ENCODE data around the gene MED12L.
A peak's percentile ranks its signal among the peaks of the same experiment; 100 is the strongest.

MED12L gene

GRCh38 chr3:151437906-151438305 is 352.4 kb downstream of the MED12L start:
- no peaks in the 10 kb centered on the region for H3K9me3 ChIP-seq (replicated peaks; ENCODE audit: insufficient read depth, low read length)
- no peaks in the 10 kb centered on the region for H3K4me1 ChIP-seq (ENCODE audit: low read length)
- no peaks in the 10 kb centered on the region for H3K36me3 ChIP-seq (replicated peaks; ENCODE audit: insufficient read depth, low read length)
- no peaks in the 10 kb centered on the region for H4K20me1 ChIP-seq (ENCODE audit: insufficient read depth, low read length)
- no peaks in the 10 kb centered on the region for H3K27me3 ChIP-seq (replicated peaks; ENCODE audit: insufficient read depth, low read length)
- H3F3A ChIP-seq (ENCODE audit: insufficient read depth, low read length) = no peaks in the 10 kb centered on the region
- no peak for DNase-seq
- H3K4me3 ChIP-seq (ENCODE audit: low read length) = no peak overlapping the region
- H2AFZ ChIP-seq (ENCODE audit: low read length) = no peak overlapping the region
- TF ChIP-seq EZH2 (optimal IDR thresholded peaks at IDR 0.05; ENCODE audit: low read depth, low read length) (no peak), CTCF (IDR thresholded peaks at IDR 0.05; ENCODE audit: low read length) (no peak), EZH2phosphoT487 (IDR thresholded peaks at IDR 0.05; ENCODE audit: low read length) (no peak)
- H3K9ac ChIP-seq (ENCODE audit: low read length) = no peak overlapping the region
- H3K9me2 ChIP-seq (replicated peaks; ENCODE audit: insufficient read depth, low read length) = no peaks in the 10 kb centered on the region
- no peak overlapping the region for H3K27ac ChIP-seq (ENCODE audit: low read length)
- no peak overlapping the region for H3K4me2 ChIP-seq (ENCODE audit: low read depth, low read length)
- no peaks in the 10 kb centered on the region for H3K79me2 ChIP-seq (ENCODE audit: low read length)

GRCh38 chr3:151439652-151440125 is 354.2 kb downstream of the MED12L start:
- Histone ChIP-seq H3K36me3 (replicated peaks; ENCODE audit: insufficient read depth, low read length) (no peaks in the 10 kb centered on the region), H3K4me3 (ENCODE audit: low read length) (no peak overlapping the region), H3K79me2 (ENCODE audit: low read length) (no peaks in the 10 kb centered on the region), H4K20me1 (ENCODE audit: insufficient read depth, low read length) (no peaks in the 10 kb centered on the region), H3K9ac (ENCODE audit: low read length) (no peak overlapping the region), H3K27ac (ENCODE audit: low read length) (no peak overlapping the region), H3K4me2 (ENCODE audit: low read depth, low read length) (no peak overlapping the region), H3K9me3 (replicated peaks; ENCODE audit: insufficient read depth, low read length) (no peaks in the 10 kb centered on the region), H2AFZ (ENCODE audit: low read length) (no peak overlapping the region), H3K9me2 (replicated peaks; ENCODE audit: insufficient read depth, low read length) (no peaks in the 10 kb centered on the region), H3K27me3 (replicated peaks; ENCODE audit: insufficient read depth, low read length) (no peaks in the 10 kb centered on the region), H3K4me1 (ENCODE audit: low read length) (no peaks in the 10 kb centered on the region), H3F3A (ENCODE audit: insufficient read depth, low read length) (no peaks in the 10 kb centered on the region)
- DNase-seq = peak; percentile 64
- TF ChIP-seq CTCF (IDR thresholded peaks at IDR 0.05; ENCODE audit: low read length) (peak; percentile 69), EZH2 (optimal IDR thresholded peaks at IDR 0.05; ENCODE audit: low read depth, low read length) (no peak)

DNA sequence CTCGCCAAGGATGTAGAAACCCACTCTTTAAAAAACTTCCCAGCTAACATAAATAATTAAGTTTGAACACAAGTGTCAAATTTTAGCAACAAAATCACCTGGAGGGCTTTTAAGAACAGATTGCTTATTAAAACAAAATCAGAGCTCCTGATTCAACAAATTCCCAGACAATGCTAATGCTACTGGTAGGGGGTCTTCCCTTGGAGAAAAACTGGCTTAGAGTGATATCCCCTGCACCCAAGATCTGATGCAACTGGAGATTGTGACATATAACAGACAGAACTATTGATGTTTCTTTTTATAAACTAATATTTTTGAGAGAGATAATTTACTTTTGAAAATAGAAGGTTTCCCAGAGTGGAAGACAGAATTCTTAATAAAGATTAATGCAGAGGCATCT is 355.5 kb downstream of the MED12L start:
- Histone ChIP-seq H3K4me1 (ENCODE audit: low read length) (no peaks in the 10 kb centered on the region), H3K36me3 (replicated peaks; ENCODE audit: insufficient read depth, low read length) (no peaks in the 10 kb centered on the region), H4K20me1 (ENCODE audit: insufficient read depth, low read length) (no peaks in the 10 kb centered on the region), H3K9me3 (replicated peaks; ENCODE audit: insufficient read depth, low read length) (no peaks in the 10 kb centered on the region), H3K27me3 (replicated peaks; ENCODE audit: insufficient read depth, low read length) (no peaks in the 10 kb centered on the region), H3K9ac (ENCODE audit: low read length) (no peak overlapping the region), H2AFZ (ENCODE audit: low read length) (no peak overlapping the region), H3K9me2 (replicated peaks; ENCODE audit: insufficient read depth, low read length) (no peaks in the 10 kb centered on the region), H3K4me3 (ENCODE audit: low read length) (no peak overlapping the region), H3K27ac (ENCODE audit: low read length) (no peak overlapping the region), H3K4me2 (ENCODE audit: low read depth, low read length) (no peak overlapping the region), H3F3A (ENCODE audit: insufficient read depth, low read length) (no peaks in the 10 kb centered on the region), H3K79me2 (ENCODE audit: low read length) (no peaks in the 10 kb centered on the region)
- TF ChIP-seq EZH2phosphoT487 (IDR thresholded peaks at IDR 0.05; ENCODE audit: low read length) (no peak), EZH2 (optimal IDR thresholded peaks at IDR 0.05; ENCODE audit: low read depth, low read length) (no peak), CTCF (IDR thresholded peaks at IDR 0.05; ENCODE audit: low read length) (no peak)
- no peak for DNase-seq
